NB4 (cell line): Measurements from ENCODE around the gene CADM3.
A peak's percentile ranks its signal among the peaks of the same experiment; 100 is the strongest.

Experiments
- DNase-seq: peaks from one replicate; pipeline ENCODE4 v3.0.0; 2010; ENCODE audit warnings: low read depth
- H3K4me3 ChIP-seq: one replicate; pipeline ENCODE4 v1.5.1; 2011; ENCODE audit warnings: mild to moderate bottlenecking, low read depth, low read length, moderate library complexity
- CTCF ChIP-seq: IDR thresholded peaks from one replicate; pipeline ENCODE4 v1.5.1; 2012; ENCODE audit warnings: low read depth, low read length
- MAX ChIP-seq: IDR thresholded peaks from 2 replicates; pipeline ENCODE4 v1.6.1; 2011; ENCODE audit warnings: low read depth, low read length
- MYC ChIP-seq: IDR thresholded peaks from 2 replicates; pipeline ENCODE4 v1.6.1; 2011; ENCODE audit warnings: low read depth, low read length
- POLR2A ChIP-seq: IDR thresholded peaks from 2 replicates; pipeline ENCODE4 v1.6.1; 2011; ENCODE audit warnings: mild to moderate bottlenecking; ENCODE audit not compliant: insufficient read length; ENCODE audit errors: extremely low read depth

The CADM3 gene

GRCh38 chr1:159185121-159185520 lies 13.7 kb downstream of the CADM3 start:
- H3K4me3 ChIP-seq = no peak overlapping the region
- DNase-seq = no peak
- no peak for TF ChIP-seq MYC
- no peak for TF ChIP-seq POLR2A
- TF ChIP-seq CTCF = no peak
- no peak for TF ChIP-seq MAX

GRCh38 chr1:159187033-159187432 lies 15.6 kb downstream of the CADM3 start:
- no peak for DNase-seq
- TF ChIP-seq POLR2A (no peak), CTCF (no peak), MYC (no peak), MAX (no peak)
- H3K4me3 ChIP-seq = no peak overlapping the region

- no peak for TF ChIP-seq CTCF
- no peak for TF ChIP-seq POLR2A
- no peak for TF ChIP-seq MAX
- TF ChIP-seq MYC = no peak
- DNase-seq = no peak
- no peak overlapping the region for H3K4me3 ChIP-seq
Observed at GRCh38 chr1:159187647-159188374, 16.4 kb downstream of the CADM3 start.

- DNase-seq = no peak
- H3K4me3 ChIP-seq = no peak overlapping the region
- TF ChIP-seq POLR2A = no peak
- no peak for TF ChIP-seq MYC
- TF ChIP-seq MAX = no peak
- TF ChIP-seq CTCF = no peak
Observed at GRCh38 chr1:159188375-159188788, 17.0 kb downstream of the CADM3 start.

- H3K4me3 ChIP-seq = no peak overlapping the region
- TF ChIP-seq MYC (no peak), POLR2A (no peak), CTCF (no peak), MAX (no peak)
- DNase-seq = no peak
Observed at GRCh38 chr1:159190441-159190840, 19.0 kb downstream of the CADM3 start.

- H3K4me3 ChIP-seq = no peak overlapping the region
- DNase-seq = no peak
- TF ChIP-seq CTCF = peak; percentile 33
- TF ChIP-seq MYC = no peak
- TF ChIP-seq POLR2A = no peak
- no peak for TF ChIP-seq MAX
Observed at GRCh38 chr1:159196543-159196942, 25.1 kb downstream of the CADM3 start.
